Urinary bladder (tissue), 4 donors: ENCODE results near the gene UBE2G1. TPM values are rescaled to one million over a fixed set of nuclear protein-coding genes. Genes with fewer than 3 reads are reported as not detected.

ENCODE experiments used
- DNase-seq: peaks from one replicate; pipeline ENCODE4 v3.0.0-alpha.2; 2015; ENCODE audit errors: extremely low spot score
- H3K27ac ChIP-seq: one replicate; pipeline ENCODE4 v1.5.1; 2013; ENCODE audit warnings: low read depth, mild to moderate bottlenecking, moderate library complexity
- H3K36me3 ChIP-seq: one replicate; pipeline ENCODE4 v1.6.1; 2013; ENCODE audit warnings: mild to moderate bottlenecking, moderate library complexity; ENCODE audit not compliant: insufficient read depth
- H3K4me1 ChIP-seq: one replicate; pipeline ENCODE4 v1.6.1; 2013; ENCODE audit warnings: mild to moderate bottlenecking, moderate library complexity; ENCODE audit not compliant: insufficient read depth
- H3K4me3 ChIP-seq: one replicate; pipeline ENCODE4 v1.5.1; 2013; ENCODE audit warnings: low read depth, low read length
- WGBS: extraction: QIAGEN DNeasy Blood & Tissue Kit; methylation state at CpG from one replicate; pipeline ENCODE4 v1.1.7; 2013; 5-methylcytosine and 5-hydroxymethylcytosine counted together
- polyA plus RNA-seq: library from polyadenylated mRNA; stranded (reverse); fragments of 200-250 nt; gene quantifications from one replicate; pipeline ENCODE4 v1.2.3, GENCODE V29; 2013
- total RNA-seq: library from RNA; depleted of rRNA; stranded (reverse); fragments of >200 nt; gene quantifications from one replicate; pipeline ENCODE4 v1.2.3, GENCODE V29; 2014
- donor health status: healthy with polysubstance abuse.
- donor health status: healthy.

UBE2G1 gene
- total and polyA plus RNA-seq, 2 donors, result 39.5 to 56.8 TPM

GRCh38 chr17:4293572-4293971 lies 72.9 kb downstream of the UBE2G1 start:
- Histone ChIP-seq H3K36me3 (no peaks in the 10 kb centered on the region), H3K4me3 (no peak overlapping the region), H3K27ac (no peak overlapping the region), H3K4me1 (no peaks in the 10 kb centered on the region)
- DNase-seq, result no peak
- 97% methylated on average over 1 of the region's 1 CpG for WGBS

GRCh38 chr17:4287710-4288109 lies 78.8 kb downstream of the UBE2G1 start:
- Histone ChIP-seq H3K4me3 (no peak overlapping the region), H3K27ac (no peak overlapping the region), H3K4me1 (no peaks in the 10 kb centered on the region), H3K36me3 (no peaks in the 10 kb centered on the region)
- DNase-seq, result no peak
- 86% methylated on average over 3 of the region's 3 CpGs for WGBS

GRCh38 chr17:4276514-4276913 lies 90.0 kb downstream of the UBE2G1 start:
- no peak for DNase-seq
- Histone ChIP-seq H3K4me3 (no peak overlapping the region), H3K27ac (no peak overlapping the region), H3K4me1 (no peaks in the 10 kb centered on the region), H3K36me3 (no peaks in the 10 kb centered on the region)
- WGBS, result 97% methylated on average over 5 of the region's 5 CpGs

DNA sequence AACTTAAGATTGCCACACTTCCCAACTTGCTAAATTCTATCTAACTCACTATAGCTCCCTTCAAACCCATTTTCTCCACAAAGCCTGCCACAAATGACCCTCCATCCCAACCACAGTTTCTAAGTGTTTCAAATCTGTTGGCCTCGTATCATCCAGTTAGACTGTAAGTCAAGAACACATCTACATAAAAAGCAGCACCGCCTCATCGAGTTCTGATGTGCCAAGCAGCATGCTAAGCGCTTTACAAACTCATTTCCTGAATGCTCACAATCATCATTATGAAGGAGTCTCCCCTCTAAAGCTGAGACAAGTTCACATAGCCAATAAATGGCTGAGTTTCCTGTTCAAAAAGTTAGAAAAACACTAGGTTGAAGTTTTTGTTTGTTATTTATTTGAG lies 93.5 kb downstream of the UBE2G1 start:
- Histone ChIP-seq H3K4me1 (no peaks in the 10 kb centered on the region), H3K4me3 (no peak overlapping the region), H3K27ac (no peak overlapping the region), H3K36me3 (peaks cover 2% of the 10 kb centered on the region)
- DNase-seq, result no peak
- WGBS, result 90% methylated on average over 4 of the region's 4 CpGs

DNA sequence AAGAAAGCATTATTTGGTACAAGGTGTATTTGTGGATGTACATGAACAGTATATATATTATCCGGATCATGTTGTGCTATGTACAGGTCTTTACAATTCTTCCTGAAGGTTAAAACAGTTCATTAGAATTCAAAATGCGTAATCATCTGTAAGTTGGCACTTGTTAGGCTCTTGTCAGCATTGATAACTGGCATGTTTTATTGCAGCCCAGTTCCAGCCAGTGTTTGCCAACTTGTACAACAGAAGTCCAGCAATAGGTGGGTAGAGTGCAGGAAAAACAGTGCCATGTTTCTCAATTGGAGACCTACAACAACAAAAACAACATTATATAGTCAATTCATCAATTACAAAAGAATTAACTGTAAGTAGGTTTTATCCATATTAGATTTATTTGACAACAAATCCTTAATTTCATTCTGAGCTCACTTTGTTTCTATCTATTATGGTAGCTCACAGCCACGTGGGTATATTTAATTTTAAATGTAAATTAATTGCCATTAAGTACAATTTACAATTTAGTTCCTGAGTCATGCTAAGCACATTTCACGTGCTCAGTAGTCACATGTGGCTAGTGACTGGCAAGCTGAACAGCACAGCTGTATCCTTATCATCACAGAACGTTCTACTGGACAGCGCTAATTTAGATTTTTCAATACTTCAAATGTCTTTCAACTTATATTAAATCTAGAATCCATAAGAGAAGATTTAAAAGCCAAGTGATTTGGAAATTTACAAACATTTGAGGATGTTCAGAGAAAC lies 94.1 kb downstream of the UBE2G1 start:
- Histone ChIP-seq H3K36me3 (peaks cover 2% of the 10 kb centered on the region), H3K4me3 (no peak overlapping the region), H3K4me1 (no peaks in the 10 kb centered on the region), H3K27ac (no peak overlapping the region)
- DNase-seq, result no peak
- WGBS, result 87% methylated on average over 6 of the region's 6 CpGs

GRCh38 chr17:4270736-4271135 lies 95.7 kb downstream of the UBE2G1 start:
- WGBS, result 35% methylated on average over 3 of the region's 3 CpGs
- Histone ChIP-seq H3K27ac (no peak overlapping the region), H3K4me3 (no peak overlapping the region), H3K4me1 (no peaks in the 10 kb centered on the region), H3K36me3 (peaks cover 2% of the 10 kb centered on the region)
- DNase-seq, result no peak

DNA sequence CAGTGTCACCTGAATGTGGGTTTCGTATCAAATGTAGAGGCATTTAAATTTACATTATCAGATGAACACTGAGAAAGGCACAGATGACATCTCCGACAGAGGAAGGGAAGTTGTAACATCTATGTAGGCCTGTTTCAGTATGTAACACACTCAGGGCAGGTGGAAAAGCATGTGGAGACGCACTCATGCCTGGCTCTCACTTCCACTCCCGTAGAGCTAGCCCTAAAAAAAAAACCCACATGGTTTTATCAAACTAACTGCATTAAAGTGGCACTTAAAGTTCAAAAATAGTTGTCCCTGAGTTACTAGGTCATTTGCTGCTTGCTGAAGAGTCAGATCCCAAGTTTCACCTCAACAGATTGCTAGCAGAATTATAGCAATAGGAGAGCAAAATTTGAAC lies 96.6 kb downstream of the UBE2G1 start:
- peaks cover 2% of the 10 kb centered on the region for H3K36me3 ChIP-seq
- H3K4me3 ChIP-seq, result no peak overlapping the region
- WGBS, result 94% methylated on average over 4 of the region's 4 CpGs
- H3K27ac ChIP-seq, result no peak overlapping the region
- no peak for DNase-seq
- H3K4me1 ChIP-seq, result no peaks in the 10 kb centered on the region

GRCh38 chr17:4267402-4267801 lies 99.1 kb downstream of the UBE2G1 start:
- peaks cover 2% of the 10 kb centered on the region for H3K4me1 ChIP-seq
- H3K27ac ChIP-seq, result no peak overlapping the region
- 90% methylated on average over 8 of the region's 8 CpGs for WGBS
- no peak overlapping the region for H3K4me3 ChIP-seq
- DNase-seq, result no peak
- H3K36me3 ChIP-seq, result peaks cover 2% of the 10 kb centered on the region

DNA sequence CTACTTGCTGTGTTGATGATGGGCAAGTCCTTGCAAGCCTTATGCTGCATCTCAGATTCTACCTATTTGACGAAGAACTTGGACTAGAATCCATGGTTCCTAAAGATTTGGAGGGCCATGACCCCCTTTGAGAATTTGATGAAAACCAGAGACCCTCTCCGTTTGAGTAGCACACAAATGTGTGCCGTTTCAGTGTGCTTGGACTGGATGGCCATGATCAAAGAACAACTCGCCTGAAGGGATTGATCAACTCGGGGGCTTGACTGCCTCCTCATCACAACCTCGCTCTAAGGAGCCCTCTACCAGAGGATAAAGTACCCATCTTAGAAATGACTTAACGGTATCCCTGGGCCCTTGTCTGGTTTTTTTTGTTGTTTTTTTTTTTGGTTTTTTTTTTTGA lies 99.9 kb downstream of the UBE2G1 start:
- DNase-seq, result no peak
- H3K27ac ChIP-seq, result no peak overlapping the region
- H3K4me3 ChIP-seq, result no peak overlapping the region
- peaks cover 2% of the 10 kb centered on the region for H3K36me3 ChIP-seq
- H3K4me1 ChIP-seq, result peaks cover 2% of the 10 kb centered on the region
- 75% methylated on average over 7 of the region's 7 CpGs for WGBS

DNA sequence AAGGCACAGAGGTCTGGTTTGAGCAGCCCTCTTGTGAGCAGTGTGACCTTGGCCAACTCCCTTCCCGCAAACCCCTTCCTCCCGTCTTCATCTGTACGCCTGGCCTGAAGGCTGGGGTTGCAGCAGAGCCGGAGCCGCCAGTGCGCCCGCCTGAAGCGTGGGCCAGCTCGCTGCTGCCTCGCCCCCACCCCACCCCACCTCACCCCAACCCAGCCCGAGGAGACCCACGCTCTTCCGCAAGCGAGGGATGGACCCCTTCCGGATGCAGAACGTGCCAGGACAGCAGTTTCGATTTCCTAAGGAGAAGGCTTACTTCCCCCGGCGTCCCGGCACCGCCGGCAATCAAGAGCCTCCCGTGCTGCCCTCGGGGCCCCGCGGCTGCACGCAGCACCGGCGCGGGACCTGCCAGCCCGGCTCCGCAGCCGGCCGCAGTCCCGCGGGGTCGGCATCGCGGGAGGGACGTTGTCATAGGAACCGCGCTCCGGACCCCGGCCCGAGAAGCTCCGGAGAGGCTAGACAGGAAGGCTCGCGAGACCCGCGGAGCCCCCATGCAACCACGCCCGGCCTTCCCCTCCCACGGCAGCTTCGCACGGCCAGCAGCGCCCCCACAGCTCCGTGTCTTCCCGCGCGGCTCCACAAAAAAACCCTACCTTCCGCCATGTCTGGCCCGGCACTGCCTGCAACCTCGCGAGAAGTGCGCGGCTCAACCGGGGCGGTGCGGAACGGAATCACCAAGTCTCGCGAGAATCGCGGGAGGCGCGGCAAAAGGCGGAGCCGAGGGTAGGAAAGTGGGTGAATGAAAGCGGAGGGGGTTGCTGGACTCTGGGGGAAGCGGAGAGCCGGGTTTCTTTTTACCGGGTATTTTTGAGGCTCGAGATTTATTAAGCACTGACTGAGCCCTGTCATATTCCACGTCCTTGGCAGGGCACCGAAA lies 102.9 kb downstream of the UBE2G1 start, which contains the start of gene ANKFY1:
Gene ANKFY1 (minus strand): TSS at position 698 of the 934 bp plus-strand sequence. CDS start 38 bp downstream, at position 660.
- Histone ChIP-seq H3K4me3 (peak within 1 kb of the TSS; percentile 98), H3K4me1 (peaks cover 2% of the 10 kb centered on the region), H3K27ac (peak within 1 kb of the TSS; percentile 72), H3K36me3 (no peaks in the 10 kb centered on the region)
- under 1% methylated on average over 85 of the region's 85 CpGs for WGBS
- peak; percentile 93 for DNase-seq

DNA sequence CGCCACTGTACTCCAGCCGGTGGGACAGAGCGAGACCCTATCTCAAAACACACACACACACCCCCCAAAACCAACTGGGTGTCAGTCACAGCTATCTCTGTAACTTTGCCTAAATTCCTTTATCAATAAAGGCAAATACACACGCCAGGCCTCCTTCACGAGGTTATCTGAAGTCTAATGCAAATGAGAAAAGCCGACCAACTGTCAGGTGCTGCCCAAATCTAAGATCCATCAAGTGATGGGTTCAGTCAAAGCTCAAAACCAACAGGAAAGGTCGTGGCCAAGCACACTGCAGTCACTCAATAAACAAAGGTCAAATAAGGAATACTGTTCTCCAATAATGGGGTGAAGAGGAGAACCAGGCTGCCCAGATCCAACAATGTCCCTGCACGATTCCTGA lies 103.8 kb downstream of the UBE2G1 start:
- Histone ChIP-seq H3K36me3 (no peaks in the 10 kb centered on the region), H3K27ac (no peak overlapping the region), H3K4me3 (peak overlapping the region; percentile 98), H3K4me1 (peaks cover 2% of the 10 kb centered on the region)
- 52% methylated on average over 8 of the region's 8 CpGs for WGBS
- DNase-seq, result no peak

DNA sequence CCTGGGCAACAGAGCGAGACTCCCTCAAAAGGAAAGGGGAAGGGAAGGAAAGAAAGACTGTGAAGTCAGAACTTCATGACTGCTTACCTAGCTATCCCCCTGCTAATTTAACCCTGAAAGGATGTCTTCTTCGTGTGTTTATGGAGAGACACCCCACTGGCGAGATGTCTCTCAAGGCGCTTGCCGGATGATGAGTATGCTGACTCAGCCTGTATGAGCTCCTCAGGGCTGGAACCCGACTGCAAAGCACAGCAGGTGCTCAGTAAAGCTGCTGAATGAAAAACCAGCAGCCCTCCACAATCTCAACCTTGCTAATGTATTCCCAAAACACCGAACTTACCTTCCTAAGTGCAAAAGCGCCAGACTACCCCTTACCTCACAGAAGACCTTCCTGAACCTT lies 105.0 kb downstream of the UBE2G1 start:
- no peak for DNase-seq
- no peak overlapping the region for H3K4me3 ChIP-seq
- 93% methylated on average over 8 of the region's 8 CpGs for WGBS
- no peak overlapping the region for H3K27ac ChIP-seq
- H3K4me1 ChIP-seq, result peaks cover 2% of the 10 kb centered on the region
- H3K36me3 ChIP-seq, result no peaks in the 10 kb centered on the region

- Histone ChIP-seq H3K27ac (no peak overlapping the region), H3K4me3 (no peak overlapping the region), H3K36me3 (no peaks in the 10 kb centered on the region), H3K4me1 (peaks cover 2% of the 10 kb centered on the region)
- DNase-seq, result no peak
- 98% methylated on average over 3 of the region's 3 CpGs for WGBS
These were observed 107.6 kb downstream of the UBE2G1 start for GRCh38 chr17:4258867-4259266.

DNA sequence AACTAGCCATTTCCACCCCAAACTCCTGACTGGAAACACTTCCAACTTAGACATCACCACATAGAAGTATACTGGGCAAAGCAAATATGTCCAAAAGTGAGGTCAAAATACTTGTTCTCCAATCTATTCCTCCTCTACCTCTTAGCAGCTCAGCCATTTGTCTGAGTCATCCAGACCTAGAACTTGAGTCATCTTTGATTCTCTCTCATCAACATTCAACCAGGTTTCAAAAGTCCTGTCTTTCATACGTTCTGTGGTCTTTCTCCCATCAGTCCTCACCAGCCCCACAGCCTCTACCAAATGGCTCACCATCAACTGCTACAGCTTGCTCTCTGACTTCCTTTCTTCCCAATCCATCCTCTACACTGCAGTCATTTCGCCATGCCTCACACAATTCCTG lies 109.5 kb downstream of the UBE2G1 start:
- DNase-seq, result no peak
- no peaks in the 10 kb centered on the region for H3K4me1 ChIP-seq
- WGBS, result 96% methylated on average over 2 of the region's 2 CpGs
- no peak overlapping the region for H3K4me3 ChIP-seq
- no peaks in the 10 kb centered on the region for H3K36me3 ChIP-seq
- H3K27ac ChIP-seq, result no peak overlapping the region
